Endothelial cell of umbilical vein (primary cell): ENCODE results near the gene JAGN1.

Source experiments
- EZH2 ChIP-seq: IDR thresholded peaks from 2 replicates; pipeline ENCODE4 v1.6.1; 2012; ENCODE audit warnings: borderline replicate concordance, low read depth, mild to moderate bottlenecking, moderate library complexity, low read length, inconsistent platforms; ENCODE audit not compliant: severe bottlenecking
- FOS ChIP-seq: IDR thresholded peaks from 2 replicates; pipeline ENCODE4 v1.6.1; 2011; ENCODE audit warnings: mild to moderate bottlenecking, low read length, moderate library complexity, borderline replicate concordance; ENCODE audit not compliant: insufficient read depth
- GATA2 ChIP-seq: IDR thresholded peaks from 2 replicates; pipeline ENCODE4 v1.7.0; 2011; ENCODE audit warnings: low read depth, mild to moderate bottlenecking, moderate library complexity, mixed read lengths, low read length; ENCODE audit not compliant: insufficient read length, insufficient read depth
- JUN ChIP-seq: IDR thresholded peaks from 2 replicates; pipeline ENCODE4 v1.6.1; 2011; ENCODE audit warnings: borderline replicate concordance, low read depth; ENCODE audit not compliant: insufficient read length, insufficient read depth
- MYC ChIP-seq: IDR thresholded peaks from one replicate; pipeline ENCODE4 v1.6.1; 2011; ENCODE audit warnings: mild to moderate bottlenecking, low read depth, low read length
- POLR2A ChIP-seq: IDR thresholded peaks from 2 replicates; pipeline ENCODE4 v1.6.1; 2012; ENCODE audit warnings: low read depth, mild to moderate bottlenecking, control low read depth, low read length
- POLR2AphosphoS5 ChIP-seq: IDR thresholded peaks from 2 replicates; pipeline ENCODE4 v1.6.1; 2012; ENCODE audit warnings: low read depth, mild to moderate bottlenecking, control low read depth, low read length, moderate library complexity; ENCODE audit not compliant: insufficient read depth
- TF ChIP-seq, protein P1 (sequence below), 2 donors: IDR thresholded peaks; 1 replicate in 1 of 2; 2 replicates in 1 of 2; pipeline ENCODE4 v1.5.1; 2011; ENCODE audit warnings: low read length in 2 of 2, mild to moderate bottlenecking in 2 of 2, moderate library complexity in 2 of 2, control low read depth in 1 of 2, inconsistent platforms in 1 of 2, low read depth in 1 of 2; ENCODE audit not compliant: insufficient read depth in 1 of 2; ENCODE audit errors: extremely low read depth in 1 of 2
- TF ChIP-seq, protein P2 (sequence below): IDR thresholded peaks from 2 replicates; pipeline ENCODE4 v1.6.1; 2011; ENCODE audit not compliant: insufficient read depth, insufficient read length

DNA sequence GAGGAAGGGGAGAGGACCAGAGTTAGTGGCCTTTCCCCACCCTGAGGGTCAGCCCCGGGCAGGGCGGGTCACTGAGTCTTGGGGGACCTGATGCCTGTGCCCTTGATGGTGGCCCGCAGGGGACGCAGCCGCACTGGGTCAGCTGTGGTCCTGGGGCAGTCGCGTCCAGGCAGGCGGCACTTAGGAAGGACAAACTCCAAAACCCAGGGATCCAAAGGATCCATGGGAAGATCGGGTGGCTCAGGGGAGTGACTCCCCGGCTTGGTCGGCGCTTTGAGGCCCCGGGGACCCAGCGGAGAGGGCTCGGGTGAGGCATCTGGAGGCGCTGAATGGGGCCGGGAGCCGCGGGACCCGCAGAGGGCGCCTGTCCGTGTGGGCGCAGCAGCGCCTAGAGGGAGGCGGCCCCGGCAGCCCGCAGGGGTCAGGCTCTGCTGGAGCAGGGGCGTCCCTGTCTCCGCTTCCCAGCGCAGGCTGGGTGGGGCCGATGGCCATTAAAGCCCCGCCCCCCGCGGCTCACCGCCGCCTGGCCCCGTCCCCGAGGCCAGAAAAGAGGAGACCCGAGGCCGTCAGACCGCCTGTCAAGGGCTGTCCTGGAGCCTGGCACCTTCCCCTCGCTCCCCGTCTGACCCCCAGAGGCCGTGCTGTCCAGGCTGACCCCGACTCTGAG, 27.9 kb upstream of the JAGN1 start:
- no peak for TF ChIP-seq FOS
- TF ChIP-seq, protein P1, sequence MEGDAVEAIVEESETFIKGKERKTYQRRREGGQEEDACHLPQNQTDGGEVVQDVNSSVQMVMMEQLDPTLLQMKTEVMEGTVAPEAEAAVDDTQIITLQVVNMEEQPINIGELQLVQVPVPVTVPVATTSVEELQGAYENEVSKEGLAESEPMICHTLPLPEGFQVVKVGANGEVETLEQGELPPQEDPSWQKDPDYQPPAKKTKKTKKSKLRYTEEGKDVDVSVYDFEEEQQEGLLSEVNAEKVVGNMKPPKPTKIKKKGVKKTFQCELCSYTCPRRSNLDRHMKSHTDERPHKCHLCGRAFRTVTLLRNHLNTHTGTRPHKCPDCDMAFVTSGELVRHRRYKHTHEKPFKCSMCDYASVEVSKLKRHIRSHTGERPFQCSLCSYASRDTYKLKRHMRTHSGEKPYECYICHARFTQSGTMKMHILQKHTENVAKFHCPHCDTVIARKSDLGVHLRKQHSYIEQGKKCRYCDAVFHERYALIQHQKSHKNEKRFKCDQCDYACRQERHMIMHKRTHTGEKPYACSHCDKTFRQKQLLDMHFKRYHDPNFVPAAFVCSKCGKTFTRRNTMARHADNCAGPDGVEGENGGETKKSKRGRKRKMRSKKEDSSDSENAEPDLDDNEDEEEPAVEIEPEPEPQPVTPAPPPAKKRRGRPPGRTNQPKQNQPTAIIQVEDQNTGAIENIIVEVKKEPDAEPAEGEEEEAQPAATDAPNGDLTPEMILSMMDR (IDR thresholded peaks at IDR 0.05; ENCODE audit: extremely low read depth in 1 of 2, insufficient read depth in 1 of 2, low read depth in 1 of 2, low read length in 2 of 2), result peak; percentile 30 to 62
- TF ChIP-seq POLR2AphosphoS5, result no peak
- no peak for TF ChIP-seq POLR2A
- TF ChIP-seq EZH2, result no peak
- TF ChIP-seq JUN, result no peak
- no peak for TF ChIP-seq GATA2
- no peak for TF ChIP-seq MYC
- TF ChIP-seq, protein P2, sequence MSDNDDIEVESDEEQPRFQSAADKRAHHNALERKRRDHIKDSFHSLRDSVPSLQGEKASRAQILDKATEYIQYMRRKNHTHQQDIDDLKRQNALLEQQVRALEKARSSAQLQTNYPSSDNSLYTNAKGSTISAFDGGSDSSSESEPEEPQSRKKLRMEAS, result no peak
